GM21447 (cell line): ENCODE results near the gene THBS1.

Source experiments
- ATAC-seq: cut with Tn5 transposase; IDR thresholded peaks from one replicate; pipeline ENCODE4 v1.9.1; 2021; ENCODE audit not compliant: unreplicated experiment

THBS1 gene

DNA sequence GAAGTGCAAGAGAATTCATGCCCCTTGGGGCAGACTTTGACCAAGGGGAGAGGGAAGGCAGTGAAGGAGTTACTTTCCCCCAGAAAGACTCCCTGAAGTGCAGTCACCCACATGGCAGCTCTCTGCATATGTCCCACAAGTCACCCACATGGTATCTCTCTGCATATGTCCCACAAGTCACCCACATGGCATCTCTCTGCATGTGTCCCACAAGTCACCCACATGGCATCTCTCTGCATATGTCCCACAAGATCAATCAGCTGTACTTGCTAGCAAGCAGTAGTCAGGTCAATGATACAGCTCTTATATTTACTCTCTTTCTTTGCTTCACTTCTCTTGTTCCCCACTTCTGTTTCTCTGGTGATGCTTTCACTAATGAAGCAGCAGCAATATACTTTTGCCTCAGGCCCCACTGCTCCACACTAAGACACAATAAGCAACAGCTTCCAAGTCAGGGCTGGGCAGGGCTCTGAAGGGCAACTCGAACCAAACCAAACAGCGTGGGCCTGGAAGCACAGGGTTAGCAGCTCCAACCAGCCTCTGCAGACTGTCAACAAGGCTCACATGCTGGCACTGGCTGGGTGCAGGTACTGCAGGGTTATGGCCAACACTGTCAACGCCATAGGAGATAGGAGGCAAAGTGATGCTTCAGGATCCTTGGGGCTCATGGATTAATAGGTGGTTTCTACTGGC is 46.7 kb downstream of the THBS1 start:
- no peak for ATAC-seq

DNA sequence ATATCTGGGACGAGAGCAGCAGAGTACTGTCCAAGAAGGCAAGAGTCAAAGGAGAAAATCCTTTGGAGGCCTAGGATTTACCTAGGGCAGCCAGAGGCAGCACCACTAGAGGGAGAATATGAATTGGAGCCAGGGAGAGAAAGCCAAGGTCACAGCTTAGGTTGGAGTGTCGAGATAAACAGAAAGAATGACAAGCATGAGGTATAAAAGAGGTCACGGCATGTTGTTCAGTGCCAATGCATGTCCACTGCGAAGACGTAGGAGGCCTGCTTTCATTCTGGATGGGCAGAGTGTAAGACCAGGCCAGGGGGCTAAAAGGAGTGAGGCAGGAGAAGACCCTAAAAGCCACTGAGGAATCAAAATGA is 47.2 kb downstream of the THBS1 start:
- ATAC-seq = no peak

DNA sequence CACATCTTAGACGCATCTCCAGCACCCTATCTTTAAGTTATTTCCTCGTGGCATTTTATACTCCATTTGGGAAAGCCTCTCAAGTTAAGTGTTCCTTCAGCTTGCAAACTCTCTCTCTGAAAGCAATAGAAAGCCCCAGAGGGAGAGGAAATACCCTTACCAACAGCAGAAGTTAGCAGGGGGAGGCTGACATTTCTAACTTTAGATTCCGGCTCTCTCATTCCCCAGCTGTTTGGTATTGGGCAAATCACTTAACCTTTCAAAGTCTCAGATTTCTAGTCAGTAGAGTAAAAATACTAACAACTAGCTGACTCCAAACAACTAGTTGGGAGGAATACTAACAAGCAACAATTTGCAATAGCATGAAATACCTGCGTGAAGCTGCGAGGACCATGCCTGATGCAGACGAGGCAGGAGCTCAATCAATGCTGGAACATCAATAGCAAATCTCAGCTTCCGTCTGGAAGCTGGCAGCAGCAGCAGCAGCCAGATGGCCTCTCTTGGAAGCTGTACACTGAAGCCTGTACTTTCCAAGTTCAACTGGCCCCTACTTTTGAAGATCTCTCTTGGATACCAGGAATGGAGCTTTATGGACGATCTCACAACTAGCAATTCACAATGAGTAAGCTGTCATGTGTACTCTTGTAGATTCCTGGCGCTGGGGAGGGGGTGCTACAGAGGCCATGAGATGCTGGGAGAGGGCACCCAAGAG is 47.8 kb downstream of the THBS1 start:
- ATAC-seq = no peak

DNA sequence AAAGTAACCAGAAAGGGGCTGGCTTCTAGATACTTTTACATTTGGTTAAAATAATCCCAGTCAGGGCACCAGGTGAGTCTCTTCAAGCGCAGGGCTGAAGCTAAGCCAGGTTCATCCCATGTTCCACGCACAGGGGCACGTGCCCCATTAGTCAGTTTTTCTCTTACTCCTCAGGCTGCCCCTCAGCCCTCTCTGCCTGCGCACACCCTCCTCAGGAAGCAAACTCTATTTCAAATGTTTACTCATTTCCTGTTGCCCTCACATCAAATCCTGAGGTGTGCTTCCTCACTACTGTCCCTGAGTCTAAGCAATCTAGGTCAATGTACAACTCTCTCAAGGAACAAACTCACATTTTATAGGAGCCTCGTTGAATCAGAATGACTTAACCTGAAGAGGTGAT is 48.5 kb downstream of the THBS1 start:
- ATAC-seq = no peak

DNA sequence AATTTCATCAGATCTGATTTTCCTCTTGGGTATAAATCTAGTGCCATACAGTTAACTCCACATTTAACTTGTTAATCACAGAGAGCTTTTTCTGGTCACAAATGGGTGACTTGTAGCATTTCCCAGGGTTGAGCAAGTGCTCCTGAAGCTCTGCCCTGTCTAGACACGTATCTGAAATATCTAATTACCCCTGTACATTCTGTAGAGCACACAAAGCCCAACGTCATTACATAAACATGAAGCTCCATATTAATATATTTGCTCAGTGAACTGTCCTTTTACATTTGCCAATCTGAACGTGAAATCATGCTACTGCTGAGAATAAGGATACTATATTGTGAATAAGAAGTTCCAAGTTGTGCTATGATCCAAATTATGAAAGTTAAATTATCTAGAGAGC is 49.0 kb downstream of the THBS1 start:
- no peak for ATAC-seq

DNA sequence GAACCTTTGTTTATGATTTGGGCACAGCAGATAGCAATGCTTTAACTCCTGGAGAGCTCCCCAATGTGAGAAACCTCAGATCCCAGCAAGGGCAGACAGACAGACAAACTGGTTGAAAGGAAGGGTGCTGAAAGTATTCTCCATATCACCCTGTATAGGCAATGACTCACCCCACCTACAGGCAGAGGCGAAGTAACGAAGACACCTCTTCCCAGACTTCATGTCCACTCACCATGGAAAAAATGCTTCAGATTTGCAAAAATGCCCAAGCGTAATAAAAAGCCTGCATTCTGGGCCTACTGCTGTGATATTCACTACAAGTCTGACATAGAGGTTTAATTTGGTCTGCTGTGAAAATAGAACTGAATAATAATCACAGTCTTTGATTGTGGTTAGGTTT is 50.5 kb downstream of the THBS1 start:
- no peak for ATAC-seq

DNA sequence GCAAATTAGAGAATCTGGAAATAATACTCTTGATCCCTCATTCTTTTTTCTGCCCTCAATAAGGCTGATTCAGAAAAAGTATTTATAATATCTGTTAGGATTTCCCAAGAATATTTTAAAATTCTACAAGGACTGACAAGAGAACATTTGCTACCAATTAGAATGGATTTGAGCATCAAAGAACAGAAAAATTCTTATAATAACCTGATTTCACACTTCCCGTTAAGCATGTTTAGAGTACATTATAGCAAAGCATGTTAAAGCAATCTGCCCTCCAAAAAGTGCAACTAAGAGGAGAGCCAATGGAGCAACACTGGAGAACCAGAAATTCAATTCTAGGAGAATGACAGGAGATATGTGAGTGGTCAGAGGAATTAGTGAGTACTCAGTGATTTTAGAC is 57.2 kb downstream of the THBS1 start:
- no peak for ATAC-seq

DNA sequence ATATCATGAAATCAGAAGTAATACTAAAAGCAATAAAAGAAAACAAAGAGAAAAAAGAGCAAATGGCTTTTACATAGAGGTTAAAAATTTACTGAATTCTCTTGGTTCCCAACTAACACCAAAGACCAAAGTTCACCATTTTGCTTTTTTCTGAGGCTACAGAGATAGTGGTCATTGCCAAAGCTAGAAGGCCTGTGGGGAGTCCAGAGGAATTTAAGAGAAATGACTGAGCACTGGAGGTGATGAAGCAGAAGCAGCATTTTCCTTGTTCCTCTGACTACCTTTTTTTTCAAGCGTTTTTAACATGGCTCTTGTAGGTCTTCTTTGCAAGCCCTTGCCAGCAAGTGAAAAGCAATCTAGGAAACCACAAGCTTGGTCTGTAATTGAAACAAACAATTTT is 58.2 kb downstream of the THBS1 start:
- ATAC-seq = no peak

DNA sequence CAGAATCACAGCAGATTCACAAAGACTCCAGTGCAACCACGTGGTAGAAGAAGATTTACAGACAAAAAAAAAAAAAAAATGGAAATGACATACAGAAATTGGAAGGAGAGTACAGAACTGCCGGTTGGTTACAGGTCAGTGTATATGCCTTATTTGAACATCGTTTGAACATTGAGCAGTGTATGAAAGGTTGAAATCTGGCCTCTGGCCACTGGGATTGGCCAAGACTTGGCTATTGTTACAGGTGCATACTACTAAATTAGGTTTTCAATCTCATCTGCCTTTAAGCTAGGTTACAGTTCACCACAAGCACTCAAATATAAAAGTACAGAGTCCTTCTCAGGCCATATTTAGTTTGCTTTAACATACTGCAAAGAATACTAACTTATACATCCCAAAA is 59.8 kb downstream of the THBS1 start:
- no peak for ATAC-seq

DNA sequence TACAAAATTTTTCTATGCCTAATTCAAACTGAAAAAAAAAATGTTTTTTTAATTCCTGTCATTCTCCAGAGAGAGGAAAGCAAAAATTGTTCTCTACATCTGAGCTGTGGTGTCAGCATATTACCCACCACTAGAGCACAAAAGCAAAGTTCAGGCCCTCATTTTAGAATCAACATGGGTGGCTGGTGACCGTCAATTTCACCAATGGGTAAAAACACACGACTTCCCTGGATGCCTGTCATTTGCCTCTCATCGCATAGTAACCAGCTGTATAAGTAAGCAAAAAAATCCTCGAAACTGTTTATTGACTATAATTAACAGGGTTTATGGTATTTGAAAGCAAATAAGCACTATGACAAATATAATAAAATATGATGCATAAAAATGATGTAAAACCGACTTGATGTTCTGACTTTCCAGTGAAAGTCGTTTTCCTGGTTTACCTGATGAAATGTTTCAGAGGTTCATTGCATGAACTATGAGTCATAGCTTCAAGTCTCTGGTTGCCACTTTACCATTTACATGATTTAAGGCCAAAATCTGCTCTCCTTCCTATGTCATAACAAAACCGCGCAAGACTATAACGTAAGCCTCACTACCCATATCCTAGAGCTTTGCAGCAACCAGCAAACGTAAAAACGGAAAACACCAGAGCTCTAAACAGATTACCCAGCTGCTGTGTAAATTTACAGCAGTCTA is 60.5 kb downstream of the THBS1 start:
- ATAC-seq = no peak

DNA sequence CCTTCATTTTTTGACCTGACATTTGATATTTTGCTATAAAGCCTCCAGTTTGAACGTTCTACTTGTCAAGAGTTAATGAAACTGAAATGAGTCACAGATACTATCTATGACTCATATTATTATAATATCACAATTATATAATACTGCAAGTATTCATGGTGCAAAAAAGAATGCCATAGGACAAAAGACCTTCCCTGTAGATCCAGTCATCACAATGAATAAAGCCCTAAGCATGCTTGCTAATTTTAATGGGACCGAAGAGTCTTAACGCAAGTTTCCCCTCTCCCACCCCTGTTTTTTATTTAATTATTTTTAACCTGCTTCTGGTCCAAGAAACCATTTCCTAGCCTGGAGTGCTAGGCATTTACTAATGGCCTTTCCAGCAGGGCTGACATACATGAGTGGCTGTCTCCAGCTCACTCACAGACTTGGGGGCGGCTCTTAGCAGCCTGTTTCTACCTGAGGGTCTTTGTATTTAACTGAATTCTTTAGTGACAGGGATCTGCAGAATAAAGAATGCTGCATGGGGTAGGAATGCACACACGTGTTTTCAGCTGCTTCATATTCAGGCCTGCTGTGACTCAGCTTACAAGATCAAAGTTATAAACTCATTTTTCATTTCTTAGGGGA is 61.2 kb downstream of the THBS1 start:
- no peak for ATAC-seq

DNA sequence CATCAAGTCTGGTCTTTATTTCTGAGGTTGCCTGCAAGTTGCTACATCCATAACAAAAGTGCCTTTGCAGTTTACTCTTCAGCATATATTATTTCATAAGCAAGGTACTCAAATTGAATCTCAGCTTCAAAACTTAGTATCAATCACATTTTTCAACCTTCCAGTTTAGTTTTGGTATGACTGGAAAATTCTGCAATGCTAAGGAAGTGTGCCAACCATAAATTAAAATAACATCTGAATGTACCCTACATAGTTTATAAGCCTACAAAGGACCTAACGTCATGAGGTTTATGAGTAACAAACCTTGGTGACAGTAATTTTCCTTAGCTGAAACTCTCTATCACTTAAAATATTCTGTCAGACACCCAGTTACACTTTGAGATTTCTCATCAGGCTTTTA is 62.8 kb downstream of the THBS1 start:
- no peak for ATAC-seq

DNA sequence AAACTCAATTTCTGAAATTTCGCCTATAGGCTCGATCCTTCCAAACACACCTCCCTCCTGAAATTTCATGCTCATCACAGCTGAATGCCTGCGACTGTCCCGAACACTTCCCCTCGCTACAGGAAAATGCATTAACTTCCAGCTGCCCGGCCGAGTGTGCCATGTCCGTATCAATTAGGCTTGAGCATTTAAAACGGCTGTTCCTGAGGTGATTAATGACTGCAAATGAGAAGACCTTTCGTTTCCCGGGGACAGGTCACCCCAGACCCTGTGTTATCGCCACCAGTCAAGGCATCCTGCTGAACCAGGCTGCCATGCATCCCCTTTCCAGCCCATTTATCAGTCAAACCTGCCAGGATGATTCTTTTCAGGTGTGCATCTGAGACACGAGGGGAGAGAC is 63.3 kb downstream of the THBS1 start:
- no peak for ATAC-seq

DNA sequence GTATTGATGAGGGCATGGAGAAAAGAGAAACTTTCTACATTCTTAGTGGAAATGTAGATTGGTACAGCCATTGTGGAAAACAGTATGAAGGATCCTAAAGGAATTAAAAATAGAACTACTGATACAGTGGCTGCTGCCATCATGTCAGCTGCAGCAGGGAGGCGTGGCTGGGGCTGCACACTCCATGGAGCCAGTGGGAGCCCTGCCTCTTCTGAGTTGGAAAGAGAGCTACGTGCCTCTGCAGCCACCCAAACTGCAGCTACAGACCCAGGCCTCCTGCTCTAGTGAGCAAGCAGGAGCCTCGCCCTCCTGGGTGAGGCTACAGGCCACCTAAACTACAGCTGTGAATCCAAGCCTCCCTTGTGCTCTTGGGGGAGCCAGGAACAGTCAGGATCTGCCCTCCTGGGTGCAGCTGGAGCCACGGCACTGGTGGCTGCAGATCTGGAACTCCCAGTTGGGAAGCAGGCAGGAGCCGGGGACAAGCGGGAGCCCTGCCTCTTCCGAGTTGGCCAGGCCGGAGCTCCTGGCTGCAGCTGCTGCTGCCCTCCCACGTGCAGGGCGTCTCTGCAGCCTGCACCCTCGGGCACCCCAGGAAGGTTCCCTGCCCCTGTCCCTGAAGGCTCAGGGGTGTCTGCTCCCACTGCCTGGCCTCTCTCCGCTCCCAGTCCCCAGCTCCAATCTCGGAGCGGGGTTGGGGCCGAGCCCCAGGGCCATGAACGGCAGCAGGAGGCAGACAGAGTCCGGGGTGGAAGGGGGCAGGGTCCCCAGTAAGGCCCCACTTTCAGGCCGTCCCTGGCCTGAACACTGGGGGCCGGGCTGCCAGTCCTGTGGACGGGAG is 64.5 kb downstream of the THBS1 start:
- ATAC-seq = no peak

DNA sequence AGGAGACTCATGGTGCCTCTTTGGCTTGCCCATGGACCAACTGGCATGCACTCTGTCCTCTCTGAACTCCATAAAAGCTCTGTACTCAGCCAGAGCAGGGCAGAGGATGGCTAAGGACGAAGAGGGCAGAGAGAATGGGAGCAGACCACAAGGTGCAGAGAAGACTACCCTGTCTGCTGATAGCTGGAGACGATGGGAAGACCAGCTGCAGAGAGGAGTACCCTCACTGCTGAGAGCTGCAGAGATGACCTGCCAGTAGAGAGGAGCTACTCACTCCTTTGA is 65.0 kb downstream of the THBS1 start:
- ATAC-seq = no peak

DNA sequence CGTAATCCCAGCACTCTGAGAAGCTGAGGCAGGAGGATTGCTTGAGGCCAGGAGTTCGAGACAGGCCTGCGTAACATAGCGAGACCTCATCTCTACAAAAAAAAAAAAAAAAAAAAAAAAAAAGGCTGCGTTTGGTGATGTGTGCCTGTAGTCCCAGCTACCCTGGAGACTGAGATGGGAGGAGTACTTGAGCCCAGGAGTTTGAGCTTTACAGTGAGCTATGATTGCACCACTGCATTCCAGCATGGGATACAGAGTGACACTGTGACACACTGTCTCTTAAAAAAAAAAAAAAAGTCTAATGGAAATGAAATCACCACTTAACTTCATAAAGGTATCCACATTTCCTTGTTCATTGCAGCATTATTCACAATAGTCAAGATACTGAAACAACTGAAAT is 65.5 kb downstream of the THBS1 start:
- ATAC-seq = no peak
